COLO829 (cell line): ENCODE results near the gene C1QB.
A peak's percentile ranks its signal among the peaks of the same experiment; 100 is the strongest.

ENCODE experiments used
- DNase-seq: peaks from one replicate; pipeline ENCODE4 v3.0.0; 2012; ENCODE audit warnings: low spot score

Gene C1QB, protein sequence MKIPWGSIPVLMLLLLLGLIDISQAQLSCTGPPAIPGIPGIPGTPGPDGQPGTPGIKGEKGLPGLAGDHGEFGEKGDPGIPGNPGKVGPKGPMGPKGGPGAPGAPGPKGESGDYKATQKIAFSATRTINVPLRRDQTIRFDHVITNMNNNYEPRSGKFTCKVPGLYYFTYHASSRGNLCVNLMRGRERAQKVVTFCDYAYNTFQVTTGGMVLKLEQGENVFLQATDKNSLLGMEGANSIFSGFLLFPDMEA

DNA sequence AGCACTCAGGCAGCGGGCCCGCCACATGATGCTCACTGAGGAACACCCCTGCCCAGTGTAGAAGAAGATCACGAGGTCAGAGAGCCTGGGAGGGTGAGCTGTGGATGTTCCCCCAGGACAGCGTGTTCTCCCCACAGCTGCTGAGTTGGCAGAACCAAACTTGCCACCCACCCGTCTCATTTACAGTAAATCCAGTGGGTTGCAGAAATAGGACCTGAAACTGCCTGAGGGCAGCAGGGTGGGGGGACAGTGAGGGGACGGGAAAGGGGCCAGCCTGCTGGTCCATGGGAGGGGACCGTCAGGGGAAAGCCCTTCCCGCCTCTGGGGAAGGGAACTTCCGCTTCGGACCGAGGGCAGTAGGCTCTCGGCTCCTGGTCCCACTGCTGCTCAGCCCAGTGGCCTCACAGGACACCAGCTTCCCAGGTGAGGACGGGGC, at the start of gene C1QB:
Gene C1QB (plus strand): TSS at position 356 of the 436 bp plus-strand sequence. CDS start 6,227 bp downstream, outside the sequence.
- DNase-seq = no peak

DNA sequence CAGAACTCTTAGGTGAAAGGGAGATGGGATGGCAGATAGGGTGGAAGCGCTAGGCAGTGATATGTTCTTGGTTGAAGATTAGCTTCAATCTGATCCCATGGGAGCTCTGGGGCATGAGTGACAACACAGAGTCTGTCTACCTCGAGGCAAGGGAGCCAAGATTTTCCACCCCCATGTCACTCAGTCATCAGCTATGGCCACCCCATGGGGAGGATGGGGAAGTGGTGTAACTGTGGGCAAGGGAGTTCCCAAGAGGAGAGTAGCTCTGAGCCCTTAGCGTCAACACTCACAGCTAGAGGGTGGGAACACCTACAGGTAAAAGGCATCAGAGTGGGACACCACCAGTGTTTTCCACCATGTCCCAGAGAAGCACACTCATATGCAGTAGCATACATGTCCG, 46.9 kb upstream of the C1QB start:
- no peak for DNase-seq

DNA sequence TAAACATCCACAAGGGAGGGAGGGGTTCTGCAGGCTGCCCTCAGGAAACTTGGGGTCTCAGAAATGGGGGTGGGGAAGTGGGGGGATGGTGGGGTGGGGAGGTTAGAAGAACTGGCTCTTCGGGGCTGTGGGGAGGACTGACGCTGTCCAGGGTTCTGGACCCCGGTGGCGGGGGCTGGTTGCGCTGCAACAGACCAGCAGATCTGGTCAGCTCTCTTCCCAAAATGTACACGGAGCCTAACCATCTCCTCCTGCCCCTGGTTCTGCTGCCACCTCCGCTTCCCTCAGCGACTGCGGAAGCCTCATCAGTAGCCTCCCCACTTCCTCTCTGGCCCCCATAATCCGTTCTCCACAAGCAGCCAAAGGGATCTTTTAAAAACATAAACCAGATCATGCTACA, 45.9 kb upstream of the C1QB start:
- DNase-seq = no peak

DNA sequence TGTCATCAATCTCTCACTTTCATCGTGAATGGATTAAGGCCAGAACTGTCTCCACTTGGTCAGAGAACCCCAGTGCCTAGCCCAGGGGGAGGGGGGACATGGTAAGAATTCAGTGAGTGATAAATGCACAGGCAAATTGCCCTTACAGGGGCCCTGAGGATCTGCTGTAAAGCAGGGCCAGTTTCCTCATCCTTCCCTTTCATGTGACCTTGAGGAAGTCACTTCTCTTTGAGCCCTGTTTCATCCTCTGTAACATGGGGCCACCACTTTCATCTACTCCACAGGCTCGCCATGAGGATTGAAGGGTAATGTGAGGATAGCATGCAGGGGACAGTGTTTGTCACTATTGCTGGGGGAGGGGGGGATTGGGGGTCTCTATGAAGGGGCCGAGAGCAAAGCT, 44.7 kb upstream of the C1QB start:
- no peak for DNase-seq

DNA sequence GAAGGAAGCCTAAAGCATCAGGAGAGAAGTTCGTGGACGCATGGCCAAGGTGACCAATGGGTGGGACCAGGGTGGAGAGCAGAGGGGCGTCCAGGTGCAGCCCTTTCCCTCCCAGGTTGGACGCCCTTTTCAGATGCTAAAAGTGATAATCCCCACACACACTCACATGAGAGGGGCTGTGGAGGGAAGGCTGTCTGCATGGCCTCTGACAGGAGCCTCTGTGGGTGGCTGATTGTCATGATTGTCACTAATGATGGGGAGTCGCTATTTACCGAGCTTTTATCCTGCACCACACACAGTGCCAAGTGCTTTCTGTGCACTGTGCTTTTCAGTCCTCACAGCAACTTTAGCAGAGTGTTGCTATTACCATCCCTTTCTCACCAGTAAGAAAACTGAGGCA, 43.7 kb upstream of the C1QB start:
- DNase-seq = no peak

DNA sequence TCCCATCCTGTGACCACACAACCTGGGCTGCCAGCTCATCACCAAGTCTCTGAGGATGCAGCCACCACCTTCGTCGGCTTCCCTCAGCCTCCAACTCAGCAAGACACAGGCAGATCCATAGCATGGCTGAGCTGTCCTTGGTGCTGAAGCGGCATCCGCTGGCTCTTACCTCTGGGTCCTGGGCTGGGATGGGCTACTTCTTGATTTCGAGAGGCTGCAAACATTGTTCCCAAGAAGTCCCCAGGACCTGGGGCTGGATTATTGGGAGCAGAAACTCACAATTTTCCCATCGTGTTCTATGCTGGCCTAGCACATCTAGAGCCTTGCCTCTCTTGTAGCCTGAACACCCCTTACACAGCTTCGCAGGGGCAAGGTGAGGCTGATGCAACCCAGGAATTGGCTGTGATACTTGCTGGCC, 41.5 kb upstream of the C1QB start:
- peak; percentile 21 for DNase-seq

DNA sequence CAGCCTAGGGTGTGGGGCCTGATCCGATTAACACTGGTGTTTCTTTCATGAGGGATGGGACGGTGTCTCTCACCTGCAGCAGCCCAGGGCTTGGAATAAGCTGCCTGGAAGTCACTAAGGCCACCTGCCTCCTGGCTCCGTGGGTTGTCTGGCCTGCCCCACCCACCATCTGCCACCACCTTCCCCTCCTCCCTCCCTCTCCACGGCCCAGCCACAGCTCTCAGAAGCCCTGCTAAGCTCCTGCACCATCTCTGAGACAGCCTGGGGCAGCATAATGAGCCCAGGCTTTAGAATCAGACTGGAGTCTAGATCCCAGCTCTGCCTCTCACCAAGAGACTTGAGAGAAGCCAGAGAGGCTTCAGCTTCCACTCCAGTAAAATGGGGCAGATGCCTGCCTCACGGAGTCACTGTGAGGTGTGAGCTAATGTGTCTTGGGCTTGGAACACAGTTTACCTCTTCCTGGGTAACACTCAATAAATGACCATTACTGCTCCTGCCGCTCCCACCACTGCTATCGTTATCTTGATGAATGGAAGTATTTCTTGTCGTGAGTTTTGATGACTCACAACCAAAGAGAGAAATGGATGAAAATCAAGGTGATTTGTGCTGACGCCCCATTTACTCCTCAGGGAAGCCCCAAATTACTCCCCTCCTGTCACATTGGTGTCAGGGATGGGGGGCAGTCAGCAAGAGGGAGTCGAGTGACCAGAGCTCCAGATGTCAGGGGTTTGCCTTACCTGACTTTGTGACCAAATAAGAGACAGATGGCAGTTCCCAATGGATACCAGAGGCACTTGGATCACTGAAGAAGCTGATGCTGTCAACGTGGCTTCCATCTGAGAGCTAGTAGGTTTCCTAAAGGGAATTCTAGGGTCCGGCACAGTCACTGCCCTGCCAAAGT, 40.1 kb upstream of the C1QB start:
- no peak for DNase-seq

DNA sequence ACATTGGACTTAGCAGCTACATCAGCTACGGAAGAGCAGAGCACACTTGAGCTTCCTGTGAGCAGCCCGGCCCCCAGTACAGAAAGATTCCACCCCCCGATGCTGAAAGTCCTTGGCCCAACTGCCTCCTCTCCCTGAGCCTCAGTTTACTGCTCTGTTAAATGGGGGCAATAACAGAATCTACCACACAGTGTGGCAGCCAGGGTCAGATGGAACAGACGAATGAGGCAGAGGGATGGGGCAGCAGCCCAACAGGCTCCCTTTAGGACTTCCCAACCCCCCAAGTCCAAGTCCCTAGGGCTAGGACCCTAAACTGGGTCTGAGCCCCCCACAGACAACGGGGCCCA, 39.5 kb upstream of the C1QB start:
- DNase-seq = no peak

DNA sequence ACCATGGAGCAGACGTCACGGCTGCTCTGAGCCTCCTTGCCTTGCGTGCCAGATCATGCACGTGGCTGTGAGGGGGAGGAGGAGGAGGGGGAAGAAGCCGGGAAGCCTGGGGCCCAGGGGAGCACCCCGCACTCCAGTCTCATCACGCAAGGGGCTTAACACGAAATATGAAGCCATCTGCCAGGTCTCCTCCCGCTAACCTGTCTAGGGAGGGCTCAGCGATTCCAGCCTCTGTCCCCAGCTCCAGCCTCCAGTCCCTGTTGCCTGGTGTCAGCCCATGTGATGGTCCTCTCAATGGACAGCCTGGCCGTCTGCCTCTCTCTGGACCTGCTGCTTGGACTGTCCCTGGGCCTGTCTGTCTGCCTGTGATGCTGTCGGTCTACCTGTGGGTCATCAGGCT, 39.1 kb upstream of the C1QB start:
- DNase-seq = no peak

DNA sequence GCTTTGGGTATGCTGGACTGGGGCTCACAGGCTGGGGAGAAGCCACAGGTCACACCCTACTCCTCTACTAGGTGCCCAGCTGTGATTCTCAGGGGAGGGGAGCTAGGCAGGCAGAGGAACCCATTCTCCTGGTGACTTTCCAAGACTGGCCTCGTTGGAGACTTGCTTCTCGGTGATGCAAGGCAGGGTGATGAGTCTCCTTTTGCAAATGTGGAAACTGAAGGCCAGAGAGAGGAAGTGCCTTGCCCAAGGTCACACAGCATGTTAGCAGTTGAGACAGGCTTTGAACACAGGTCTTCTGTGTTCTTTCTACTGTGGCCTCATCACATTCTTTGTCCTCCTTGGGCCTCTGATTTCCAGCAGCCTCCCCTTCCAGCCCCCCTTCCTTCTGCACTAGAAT, 37.1 kb upstream of the C1QB start:
- DNase-seq = no peak

DNA sequence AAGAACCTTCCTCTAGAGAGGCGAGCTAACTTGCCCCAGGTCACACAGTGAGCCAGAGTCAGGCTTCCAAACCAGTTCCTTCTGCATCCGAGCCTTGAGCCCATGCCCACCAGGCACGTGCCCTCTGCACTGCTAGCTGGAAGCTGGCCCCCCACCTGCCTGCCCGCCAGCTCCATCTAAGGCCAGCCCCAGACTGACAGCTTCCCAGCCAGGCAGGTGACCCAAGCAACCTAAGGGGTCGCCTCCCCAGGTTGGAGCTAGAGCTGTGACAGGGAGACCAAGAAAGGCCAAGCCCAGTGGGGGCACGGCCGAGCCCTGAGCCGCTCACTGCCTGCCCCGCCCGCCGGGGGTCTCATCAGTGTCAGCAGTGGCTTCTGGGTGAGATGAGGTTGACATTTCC, 36.5 kb upstream of the C1QB start:
- no peak for DNase-seq

DNA sequence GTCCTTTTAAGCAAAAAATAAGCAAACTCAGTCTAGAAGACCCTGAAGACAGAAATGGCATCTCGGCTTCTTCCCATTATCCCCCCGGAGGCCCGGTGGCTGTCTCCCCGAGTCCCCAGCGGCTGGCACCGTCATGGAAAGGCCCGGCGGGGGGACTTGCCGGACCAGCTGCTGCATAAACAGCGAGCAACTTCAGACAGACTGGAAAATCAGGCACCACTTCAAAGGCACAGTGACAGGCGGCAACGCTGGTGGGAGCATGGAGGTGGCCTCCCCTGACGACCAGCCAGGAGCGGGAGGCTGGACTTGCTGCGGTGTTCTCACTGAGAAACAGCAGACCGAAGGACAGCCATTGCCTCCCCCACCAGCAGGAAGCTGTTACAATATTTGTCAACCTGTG, 35.0 kb upstream of the C1QB start:
- DNase-seq = no peak

DNA sequence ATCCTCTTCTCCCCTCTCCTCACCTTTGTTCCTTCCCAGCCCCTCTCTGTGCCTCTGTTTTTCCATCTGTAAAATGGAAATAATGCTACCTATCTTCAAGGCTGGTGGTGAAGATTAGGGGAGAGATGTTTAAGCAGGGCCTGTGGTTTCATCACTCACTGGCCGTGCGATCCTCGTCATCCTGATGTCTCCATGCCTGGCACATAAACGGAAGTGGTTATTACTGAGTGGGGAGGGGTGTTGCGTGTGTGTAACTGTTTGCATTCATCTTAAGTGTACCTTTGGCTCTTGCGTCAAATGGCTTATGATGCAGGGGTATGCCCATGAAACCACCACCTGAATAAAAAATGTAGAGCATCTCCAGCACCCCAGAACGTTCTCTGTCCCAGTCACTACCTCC, 33.8 kb upstream of the C1QB start:
- no peak for DNase-seq

DNA sequence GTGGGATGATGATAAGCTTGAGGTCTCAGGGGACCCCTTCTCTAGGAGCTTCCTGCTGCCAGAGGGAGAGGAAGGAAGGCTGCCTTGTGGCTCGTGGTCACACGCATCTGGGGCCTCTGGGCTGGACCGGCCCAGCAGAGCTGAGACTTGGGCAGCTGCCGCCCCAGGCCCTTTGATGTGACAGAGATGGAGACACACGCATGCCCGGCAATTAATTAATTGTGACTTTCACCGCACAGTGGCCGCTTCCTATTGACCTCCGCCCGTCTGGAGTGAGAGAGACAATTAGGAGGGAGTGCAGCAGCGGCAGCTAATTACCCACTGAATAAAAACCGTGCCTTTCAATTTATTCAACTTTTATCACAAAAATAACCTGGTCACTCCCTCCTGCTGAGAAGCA, 33.2 kb upstream of the C1QB start:
- DNase-seq = no peak

DNA sequence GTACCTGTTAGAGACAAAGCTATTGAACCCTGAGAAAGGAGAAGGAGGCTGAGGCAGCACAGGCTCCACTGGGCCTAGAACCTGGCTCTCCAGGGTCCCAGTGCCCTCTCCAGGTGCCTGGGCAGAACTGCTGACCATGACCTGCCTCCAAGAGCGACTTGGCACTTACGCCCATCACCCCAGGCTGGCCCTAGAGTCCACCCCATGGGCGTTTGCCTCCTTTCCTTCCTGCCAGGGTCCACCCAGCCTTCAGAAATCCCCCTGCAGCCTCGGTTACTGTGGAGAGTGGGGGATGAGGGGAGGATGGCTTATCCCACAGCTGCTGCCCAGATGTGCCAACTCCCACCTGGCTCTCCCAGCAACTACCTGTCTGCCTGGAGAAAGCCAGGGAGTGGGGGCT, 31.3 kb upstream of the C1QB start:
- no peak for DNase-seq

DNA sequence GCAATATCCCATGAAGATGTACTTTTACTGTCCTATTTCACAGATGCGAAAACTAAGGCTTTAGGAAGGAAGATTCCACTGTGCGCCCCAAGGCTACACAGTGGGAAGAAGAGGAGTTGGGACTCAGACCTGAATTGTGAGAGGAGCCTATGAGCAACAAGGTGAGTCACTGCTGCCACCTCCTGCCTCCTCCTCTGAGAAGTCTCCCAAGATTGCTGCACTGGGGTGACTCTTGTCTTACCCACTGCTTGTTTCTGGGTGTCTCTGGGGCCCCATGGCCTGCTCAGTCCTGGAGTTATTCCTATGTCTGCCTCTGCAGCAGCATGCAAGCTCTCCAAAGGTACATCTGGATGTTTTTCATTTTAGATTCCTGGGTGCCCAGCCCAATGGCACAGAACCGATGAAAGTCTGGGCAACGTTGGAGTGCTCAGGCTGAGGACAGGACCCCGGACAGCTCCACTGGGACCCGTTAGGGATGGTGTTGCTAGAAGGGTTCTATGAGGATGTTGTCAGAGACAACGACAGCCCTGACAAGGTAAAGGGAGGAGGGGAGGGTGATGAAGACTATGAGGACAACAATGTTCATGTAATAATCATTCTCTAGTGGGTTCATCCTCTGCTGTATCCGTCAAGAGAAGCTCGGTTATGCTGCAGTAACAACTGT, 27.6 kb upstream of the C1QB start:
- DNase-seq = no peak

DNA sequence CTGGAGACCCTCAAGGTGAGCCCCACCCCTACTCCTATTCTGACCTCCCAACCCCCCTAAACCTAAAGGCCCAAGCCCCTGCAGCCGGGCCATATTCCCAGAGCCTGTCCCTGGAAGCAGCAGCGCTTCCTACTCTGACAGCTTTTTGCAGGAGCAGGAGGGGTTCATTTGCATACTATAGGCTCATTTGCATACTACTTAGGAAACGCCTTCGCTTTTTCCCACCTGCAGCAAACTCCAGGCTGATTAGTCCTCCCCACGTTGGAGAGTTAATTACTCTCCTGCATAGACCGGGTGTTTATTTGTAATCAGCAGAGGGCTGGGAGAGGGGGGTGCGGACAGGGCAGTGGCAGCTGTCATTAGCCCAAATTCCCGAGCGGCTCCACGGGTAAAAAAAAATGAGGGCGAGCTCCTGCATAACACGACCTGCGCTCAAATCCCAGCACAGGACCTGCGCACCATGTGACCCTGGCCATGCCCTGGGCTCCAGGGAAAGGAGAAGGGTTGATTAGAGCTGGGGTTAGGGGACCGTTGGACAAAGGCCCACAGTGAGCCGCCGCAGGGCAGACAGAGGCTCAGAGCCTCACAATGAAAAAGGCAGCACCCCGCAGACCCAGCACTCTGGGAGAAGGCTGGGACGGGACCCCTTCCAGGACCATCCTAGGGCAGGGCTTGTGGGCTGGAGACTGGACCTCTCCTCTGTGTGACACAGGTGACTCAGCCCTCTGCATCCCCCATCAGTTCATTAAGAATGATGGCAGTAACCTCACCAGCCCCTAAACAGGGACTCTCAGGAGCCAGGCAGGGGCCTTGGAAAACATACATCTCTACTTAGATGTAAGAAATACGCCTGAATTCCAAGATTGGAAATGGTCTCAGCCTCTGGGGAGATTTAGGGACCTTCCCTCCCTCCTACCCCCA, 26.5 kb upstream of the C1QB start:
- DNase-seq = no peak

DNA sequence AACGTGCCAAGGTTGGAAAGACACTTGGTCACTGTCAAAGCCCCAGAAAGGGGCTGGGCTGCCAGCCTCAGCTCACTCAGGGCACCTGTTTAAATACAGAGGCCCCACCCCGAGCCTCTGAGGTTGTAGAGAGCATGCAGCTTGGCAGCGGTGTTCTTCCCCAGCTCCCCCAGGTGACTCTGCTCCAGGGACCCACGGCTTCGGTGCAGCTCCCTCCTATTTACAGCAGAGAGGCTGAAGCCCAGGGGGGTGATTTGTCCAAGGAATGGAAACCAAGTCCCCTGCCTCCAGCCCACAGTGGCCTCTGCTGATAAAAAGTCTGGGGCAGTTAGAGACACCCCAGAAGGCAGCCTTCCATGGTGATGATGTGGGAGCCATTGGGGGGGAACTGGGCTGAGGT, 25.7 kb upstream of the C1QB start:
- DNase-seq = no peak

DNA sequence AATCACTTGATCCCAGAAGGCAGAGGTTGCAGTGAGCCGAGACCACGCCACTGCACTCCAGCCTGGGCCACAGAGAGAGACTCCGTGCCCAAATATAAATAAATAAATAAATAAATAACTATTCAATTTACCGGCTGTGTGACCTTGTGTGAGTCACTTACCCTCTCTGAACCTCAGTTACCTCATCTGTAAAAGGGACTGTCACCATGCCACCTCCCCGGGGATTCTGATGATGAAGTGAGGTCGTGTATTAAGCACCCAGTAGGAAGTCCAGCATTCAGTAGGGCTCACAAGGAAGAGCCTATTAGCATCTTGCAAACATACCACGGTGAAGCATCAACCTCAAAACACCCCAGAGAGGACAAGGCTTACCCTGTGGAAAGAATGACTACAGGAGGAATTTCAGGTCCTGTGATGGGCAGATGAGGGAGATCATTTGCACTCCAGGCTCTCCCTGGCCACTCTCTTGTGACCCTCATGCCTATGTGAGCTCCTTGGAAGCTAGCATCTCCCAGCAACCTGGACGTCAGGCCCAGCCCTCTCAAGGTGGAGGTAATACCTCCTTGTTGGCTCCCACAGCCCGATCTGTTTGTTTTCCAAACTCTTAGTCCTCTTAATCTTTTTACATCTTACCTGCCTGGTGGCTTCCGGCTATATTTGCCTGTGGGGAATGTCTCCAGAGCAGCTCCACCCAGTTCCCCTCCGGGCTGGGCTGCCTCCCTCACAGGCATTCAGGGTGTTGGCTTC, 24.2 kb upstream of the C1QB start:
- DNase-seq = no peak

DNA sequence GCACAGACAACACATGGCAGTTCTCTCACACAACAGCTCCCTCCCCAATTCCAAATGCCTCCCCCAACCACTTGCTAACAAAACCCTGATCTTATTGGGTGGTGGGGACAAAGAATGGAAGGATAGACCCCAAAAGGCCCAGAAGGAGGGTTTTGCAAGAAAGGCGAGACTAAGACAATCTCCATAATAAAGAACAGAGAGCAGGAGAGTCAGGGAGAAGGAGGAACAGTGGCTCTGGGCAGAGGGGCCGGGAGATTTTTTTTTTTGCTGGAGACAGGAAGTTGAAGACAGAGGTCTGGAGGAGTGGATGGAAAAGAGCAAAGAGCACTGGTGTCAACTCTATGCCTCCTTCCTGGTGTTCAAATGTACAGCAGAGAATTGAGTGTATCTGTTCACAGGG, 23.1 kb upstream of the C1QB start:
- DNase-seq = no peak

DNA sequence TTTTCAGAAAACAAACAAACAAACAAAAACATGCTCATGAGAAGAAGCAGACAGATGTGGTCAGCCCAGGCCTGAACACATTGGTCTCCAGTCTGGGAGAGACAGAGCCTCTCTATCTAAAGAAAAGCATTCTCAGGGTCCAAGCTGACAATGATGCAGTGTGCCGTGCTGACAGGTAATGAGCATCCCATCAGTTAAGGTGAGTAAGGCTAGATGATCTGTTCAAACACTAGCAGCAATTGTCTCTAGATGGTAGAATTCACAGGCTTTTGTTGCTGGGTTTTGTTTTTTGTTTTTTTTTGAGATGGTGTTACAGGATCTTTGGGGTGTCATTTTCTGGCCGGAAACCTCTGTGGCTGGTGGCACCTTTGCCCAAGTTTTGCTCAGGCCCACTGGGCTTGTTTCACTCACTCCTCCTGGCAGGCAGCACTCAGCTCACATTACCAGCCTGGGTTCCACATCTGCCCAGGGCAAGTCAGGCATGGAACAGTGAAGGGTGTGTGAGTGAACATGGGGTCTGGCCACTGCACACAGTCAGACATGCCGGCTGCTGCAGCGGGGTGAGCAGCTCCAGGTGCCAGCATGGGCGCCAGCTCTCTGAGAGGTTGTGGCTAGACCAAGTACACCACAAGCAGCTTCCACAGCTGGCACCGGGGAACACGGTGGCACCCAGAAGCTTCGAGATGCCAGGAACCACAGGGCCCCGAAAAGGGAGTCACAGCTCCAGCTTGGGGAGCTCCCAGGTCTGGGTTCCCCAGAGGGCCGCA, 19.2 kb upstream of the C1QB start:
- DNase-seq = no peak
